K562 (cell line): ENCODE measurements around the gene LRCH1. TPM values are rescaled to one million over a fixed set of nuclear protein-coding genes. Genes with fewer than 3 reads are reported as not detected.

Source experiments
- ATAC-seq: fragments of 200-7000 bp; cut with Tn5 transposase; 3 replicates; pipeline ENCODE4 v1.9.1; 2020; ENCODE audit warnings: moderate library complexity
- BruUV-seq: library from RNA; stranded (reverse); fragments of 400-500 nt; replicated peaks from 2 replicates; lab custom pipeline; 2021; lab: Mats Ljungman, UMichigan
- CTCF ChIA-PET: fragments of 300-600 bp; formaldehyde crosslinking; extraction: SDS; loops from one replicate; lab custom pipeline; 2021; ENCODE audit warnings: low intra/inter-chr PET ratio; lab: Yijun Ruan, JAX
- POLR2A ChIA-PET: fragments of 300-600, 350-650 bp; sonication (Branson Sonifier 250); formaldehyde crosslinking; extraction: SDS; loops from one replicate; lab custom pipeline; 2021; ENCODE audit warnings: antibody characterized with exemption, inconsistent platforms; lab: Yijun Ruan, JAX
- DNase-seq, 4 experiments: peaks; one replicate each; pipeline versions ENCODE4 v3.0.0 to v3.0.0-alpha.2; 2011 to 2018; ENCODE audit warnings: low spot score in 3 of 4, mixed read lengths in 3 of 4; ENCODE audit errors: extremely low read depth in 1 of 4
- FAIRE-seq: peaks from 2 replicates; lab custom pipeline; 2011; peaks lifted over from hg19 to GRCh38; lab: Jason Lieb, UNC
- H2AFZ ChIP-seq: 2 replicates; pipeline ENCODE4 v1.6.0; 2011; ENCODE audit warnings: low read depth, low read length, control low read depth, inconsistent platforms
- H3K27ac ChIP-seq: fragments of 200-600 bp; 3 replicates; pipeline ENCODE4 v1.8.0; 2011; ENCODE audit warnings: low read depth, mild to moderate bottlenecking, control low read depth, inconsistent platforms, low read length, moderate library complexity, mixed read lengths; ENCODE audit errors: extremely low read depth
- H3K27me3 ChIP-seq, 2 experiments: fragments of 300-600 bp in 1 of 2; 2 replicates in 1 of 2; 3 replicates in 1 of 2; pipeline versions ENCODE4 v1.6.0 to v1.8.0; 2011; ENCODE audit warnings: inconsistent platforms in 2 of 2, low read length in 2 of 2, mild to moderate bottlenecking in 1 of 2, mixed read lengths in 1 of 2, moderate library complexity in 1 of 2; ENCODE audit not compliant: control insufficient read depth in 2 of 2, insufficient read depth in 2 of 2
- H3K36me3 ChIP-seq: fragments of 300-600 bp; 3 replicates; pipeline ENCODE4 v1.8.0; 2011; ENCODE audit warnings: mild to moderate bottlenecking, low read length, inconsistent platforms; ENCODE audit not compliant: control insufficient read depth, insufficient read depth
- H3K4me1 ChIP-seq, 2 experiments: fragments of 200-600 bp in 1 of 2; replicated peaks in 1 of 2; 2 replicates in 1 of 2; 3 replicates in 1 of 2; pipeline versions ENCODE4 v1.5.1 to v1.8.0; 2011; ENCODE audit warnings: inconsistent platforms in 2 of 2, low read length in 2 of 2, mild to moderate bottlenecking in 1 of 2, mixed read lengths in 1 of 2, moderate library complexity in 1 of 2; ENCODE audit not compliant: control insufficient read depth in 2 of 2, insufficient read depth in 2 of 2
- H3K4me2 ChIP-seq: 2 replicates; pipeline ENCODE4 v1.6.1; 2011; ENCODE audit warnings: low read length, control low read depth, inconsistent platforms, mixed read lengths; ENCODE audit not compliant: insufficient read depth
- H3K4me3 ChIP-seq: fragments of 200-600 bp; sonication (generic), shearing (Covaris generic); 2 replicates; pipeline ENCODE4 v1.5.1; 2016; ENCODE audit warnings: control low read depth, inconsistent platforms
- H3K79me2 ChIP-seq: fragments of 200-600 bp; 3 replicates; pipeline ENCODE4 v1.8.0; 2011; ENCODE audit warnings: low read length, inconsistent platforms; ENCODE audit not compliant: control insufficient read depth, insufficient read depth
- H3K9ac ChIP-seq, 2 experiments: 2 replicates each; pipeline versions ENCODE4 v1.6.0 to v1.6.1; 2011; ENCODE audit warnings: low read depth in 2 of 2, low read length in 2 of 2, control low read depth in 1 of 2, inconsistent platforms in 1 of 2, mild to moderate bottlenecking in 1 of 2, mixed read lengths in 1 of 2; ENCODE audit not compliant: insufficient read depth in 1 of 2
- H3K9me1 ChIP-seq: one replicate; pipeline ENCODE4 v1.6.0; 2011; ENCODE audit warnings: inconsistent platforms, mild to moderate bottlenecking, low read length, moderate library complexity; ENCODE audit not compliant: control insufficient read depth, insufficient read depth
- H3K9me3 ChIP-seq: replicated peaks from 2 replicates; pipeline ENCODE4 v1.5.1; 2011; ENCODE audit warnings: low read depth, low read length, inconsistent platforms; ENCODE audit not compliant: control insufficient read depth, insufficient read depth
- H4K20me1 ChIP-seq: replicated peaks from 2 replicates; pipeline ENCODE4 v1.6.1; 2011; ENCODE audit warnings: low read length, inconsistent platforms, mixed read lengths; ENCODE audit not compliant: control insufficient read depth, insufficient read depth
- ARHGAP35 ChIP-seq: fragments of 450-650 bp; IDR thresholded peaks from 2 replicates; pipeline ENCODE4 v1.6.1; 2018; ENCODE audit not compliant: partially characterized antibody
- BCL6 ChIP-seq: fragments of 250-450 bp; sonication (Bioruptor Pico); IDR thresholded peaks from 2 replicates; pipeline ENCODE4 v1.4.0; 2020
- CBX1 ChIP-seq: sonication (generic); IDR thresholded peaks from 2 replicates; pipeline ENCODE4 v1.6.1; 2016; ENCODE audit warnings: antibody characterized with exemption, low read depth, mild to moderate bottlenecking
- CBX3 ChIP-seq, 2 experiments: IDR thresholded peaks; 1 replicate in 1 of 2; 2 replicates in 1 of 2; pipeline ENCODE4 v1.6.1; 2012; ENCODE audit warnings: inconsistent platforms in 2 of 2, low read length in 2 of 2, borderline replicate concordance in 1 of 2, control low read depth in 1 of 2
- WGBS: fragments of 100-300 bp; shearing (Covaris generic); methylation state at CpG from one replicate; pipeline ENCODE4 v1.1.6; 2016; ENCODE audit warnings: low coverage, mixed read lengths; ENCODE audit not compliant: insufficient coverage; ENCODE audit errors: missing lambda C conversion rate; 5-methylcytosine and 5-hydroxymethylcytosine counted together
- in situ Hi-C: fragments of 300-500 bp; cut with MboI; formaldehyde crosslinking; loops from 4 replicates; pipeline ENCODE4 v1.15.0; 2018; ENCODE audit warnings: inconsistent platforms, mixed read lengths
- intact Hi-C: fragments of 100-400 bp; cut with micrococcal nuclease; formaldehyde crosslinking; loops from 2 replicates; pipeline ENCODE4 v1.14.2; 2022
- polyA plus RNA-seq, 8 experiments: library from polyadenylated mRNA; depleted of rRNA in 4 of 8; stranded (reverse) in 5 of 8; unstranded in 3 of 8; fragments of >200 nt; fragmentation: Nextera tagmentation in 2 of 8; fragmentation: Illumina TruSeq in 1 of 8; extraction: Ambion mirVana in 2 of 8; extraction: Trizol in 1 of 8; gene quantifications; 2 replicates each; pipeline versions ENCODE4 v1.2.1 to v1.2.3, GENCODE V29; 2011 to 2014; ENCODE audit warnings: inconsistent platforms in 1 of 8, missing spikeins in 1 of 8
- total RNA-seq, 7 experiments: library from RNA; depleted of rRNA in 6 of 7; stranded (reverse); fragments of >200 nt in 6 of 7; fragmentation: Illumina TruSeq in 2 of 7; extraction: Trizol in 2 of 7; gene quantifications; 2 replicates each; pipeline versions ENCODE4 v1.2.1 to v1.2.3, GENCODE V29; 2011 to 2021; ENCODE audit warnings: low replicate concordance in 1 of 7

The LRCH1 gene
- total and polyA plus RNA-seq, 9 of the 15 experiments (the other 6 are each of a cell fraction or from before 2014, with no cell fraction given) = 1.1 to 6.8 (median 3.7) TPM

DNA sequence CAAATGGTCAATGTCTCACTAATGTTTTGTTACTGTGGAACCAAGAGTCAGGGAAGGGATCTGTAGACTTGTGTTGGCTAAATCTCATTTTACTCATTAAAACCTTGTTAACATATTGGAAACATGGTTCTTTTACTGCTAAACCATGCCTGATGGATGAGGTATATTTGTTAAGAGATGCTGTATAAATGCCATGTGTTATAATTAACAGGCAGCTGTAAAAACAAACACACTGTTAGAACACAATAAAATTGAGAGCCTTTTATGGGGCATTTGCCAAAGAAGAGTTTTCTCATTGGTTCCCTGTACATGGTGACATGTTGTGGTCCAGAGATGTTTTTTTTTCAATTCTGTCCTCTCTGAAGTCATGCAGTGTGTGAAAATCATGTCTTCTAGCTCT lies 122.0 kb downstream of the LRCH1 start (continued):
- no peak for TF ChIP-seq BCL6
- no peak for TF ChIP-seq ARHGAP35
- no peak for TF ChIP-seq CBX3 (IDR thresholded peaks at IDR 0.05; ENCODE audit: borderline replicate concordance in 1 of 2, low read length in 2 of 2)

DNA sequence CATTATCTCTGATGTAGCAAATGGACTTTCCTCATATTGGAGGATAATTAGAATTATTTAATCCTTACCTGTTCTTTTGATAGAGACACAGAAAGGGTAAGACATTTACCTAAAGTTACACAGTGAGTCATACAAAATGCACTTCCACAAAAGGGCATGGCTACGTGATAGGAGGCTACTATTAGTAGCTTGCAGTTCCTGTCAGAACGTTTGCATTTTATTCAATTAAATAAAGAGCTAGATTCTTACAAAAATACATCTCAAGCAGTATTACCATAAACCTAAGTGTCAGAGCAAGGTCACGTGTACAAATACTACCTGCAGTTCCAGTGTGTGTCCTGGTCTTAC lies 123.4 kb downstream of the LRCH1 start:
- Histone ChIP-seq H3K9me1 (no peaks in the 10 kb centered on the region), H3K9me3 (no peaks in the 10 kb centered on the region), H3K4me2 (no peak overlapping the region), H2AFZ (no peak overlapping the region), H3K27me3 (no peaks in the 10 kb centered on the region), H3K4me3 (no peak overlapping the region), H3K36me3 (no peaks in the 10 kb centered on the region; the same call in 2 of the 3 replicates), H3K9ac (no peak overlapping the region), H3K4me1 (no peaks in the 10 kb centered on the region), H3K79me2 (no peaks in the 10 kb centered on the region; the same call in 2 of the 3 replicates), H4K20me1 (no peaks in the 10 kb centered on the region; the same call in 1 of the 2 replicates), H3K27ac (no peak overlapping the region)
- BruUV-seq = no TSS peak
- ChIA-PET CTCF (no interaction called here), POLR2A (no interaction called here)
- TF ChIP-seq CBX1 = no peak
- in situ Hi-C loops (no loop called here), intact Hi-C loops (no loop called here)
- FAIRE-seq = no peak
- DNase-seq = no peak
- 58% methylated on average over 3 of the region's 3 CpGs for WGBS
- no peak for ATAC-seq
